Measurements from ENCODE around the gene HOXD8.
A peak's percentile ranks its signal among the peaks of the same experiment; 100 is the strongest.

Gene HOXD8

DNA sequence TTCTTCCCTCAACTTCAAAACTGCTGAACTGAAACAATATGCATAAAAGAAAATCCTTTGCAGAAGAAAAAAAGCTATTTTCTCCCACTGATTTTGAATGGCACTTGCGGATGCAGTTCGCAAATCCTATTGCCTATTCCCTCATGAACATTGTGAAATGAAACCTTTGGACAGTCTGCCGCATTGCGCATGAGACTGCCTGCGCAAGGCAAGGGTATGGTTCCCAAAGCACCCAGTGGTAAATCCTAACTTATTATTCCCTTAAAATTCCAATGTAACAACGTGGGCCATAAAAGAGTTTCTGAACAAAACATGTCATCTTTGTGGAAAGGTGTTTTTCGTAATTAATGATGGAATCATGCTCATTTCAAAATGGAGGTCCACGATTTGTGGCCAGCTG, 8.4 kb downstream of the HOXD8 start:
- TF ChIP-seq, protein P1, sequence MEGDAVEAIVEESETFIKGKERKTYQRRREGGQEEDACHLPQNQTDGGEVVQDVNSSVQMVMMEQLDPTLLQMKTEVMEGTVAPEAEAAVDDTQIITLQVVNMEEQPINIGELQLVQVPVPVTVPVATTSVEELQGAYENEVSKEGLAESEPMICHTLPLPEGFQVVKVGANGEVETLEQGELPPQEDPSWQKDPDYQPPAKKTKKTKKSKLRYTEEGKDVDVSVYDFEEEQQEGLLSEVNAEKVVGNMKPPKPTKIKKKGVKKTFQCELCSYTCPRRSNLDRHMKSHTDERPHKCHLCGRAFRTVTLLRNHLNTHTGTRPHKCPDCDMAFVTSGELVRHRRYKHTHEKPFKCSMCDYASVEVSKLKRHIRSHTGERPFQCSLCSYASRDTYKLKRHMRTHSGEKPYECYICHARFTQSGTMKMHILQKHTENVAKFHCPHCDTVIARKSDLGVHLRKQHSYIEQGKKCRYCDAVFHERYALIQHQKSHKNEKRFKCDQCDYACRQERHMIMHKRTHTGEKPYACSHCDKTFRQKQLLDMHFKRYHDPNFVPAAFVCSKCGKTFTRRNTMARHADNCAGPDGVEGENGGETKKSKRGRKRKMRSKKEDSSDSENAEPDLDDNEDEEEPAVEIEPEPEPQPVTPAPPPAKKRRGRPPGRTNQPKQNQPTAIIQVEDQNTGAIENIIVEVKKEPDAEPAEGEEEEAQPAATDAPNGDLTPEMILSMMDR (IDR thresholded peaks at IDR 0.05; ENCODE audit: extremely low read depth, insufficient read depth, missing control alignments) = no peak
- in situ Hi-C loops (cut with MboI; ENCODE audit: low pct_unique_long_range_greater_than_20kb, low sequenced_read_pairs, unreplicated experiment) = loop anchor here (5.0 kb wide), 1 partner anchor 499 kb away; no protein-coding TSS in a partner anchor
- DNase-seq (ENCODE audit: low spot score) = no peak

DNA sequence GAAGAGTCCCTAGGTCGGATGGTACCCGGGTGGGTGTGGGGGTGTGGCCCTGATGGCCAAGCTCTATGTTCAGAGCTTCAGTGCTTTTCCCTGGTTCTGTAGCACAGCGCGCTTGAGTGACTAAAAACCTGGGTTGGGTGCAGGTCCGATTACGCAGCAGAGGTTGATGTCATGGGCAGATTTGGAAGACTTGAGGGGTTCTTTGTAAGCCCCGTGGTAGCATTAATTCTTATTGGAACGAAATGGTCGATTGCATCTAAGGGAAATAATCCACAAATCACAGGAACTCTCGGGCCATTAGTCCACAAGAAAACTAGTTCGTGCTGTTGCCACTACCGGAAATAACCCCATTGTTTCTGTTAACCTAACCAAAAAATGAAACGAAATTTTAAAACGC, 9.0 kb downstream of the HOXD8 start:
- TF ChIP-seq, protein P1 (IDR thresholded peaks at IDR 0.05; ENCODE audit: extremely low read depth, insufficient read depth, missing control alignments) = no peak
- in situ Hi-C loops (cut with MboI; ENCODE audit: low pct_unique_long_range_greater_than_20kb, low sequenced_read_pairs, unreplicated experiment) = loop anchor here (5.0 kb wide), 1 partner anchor 499 kb away; no protein-coding TSS in a partner anchor
- DNase-seq (ENCODE audit: low spot score) = no peak

DNA sequence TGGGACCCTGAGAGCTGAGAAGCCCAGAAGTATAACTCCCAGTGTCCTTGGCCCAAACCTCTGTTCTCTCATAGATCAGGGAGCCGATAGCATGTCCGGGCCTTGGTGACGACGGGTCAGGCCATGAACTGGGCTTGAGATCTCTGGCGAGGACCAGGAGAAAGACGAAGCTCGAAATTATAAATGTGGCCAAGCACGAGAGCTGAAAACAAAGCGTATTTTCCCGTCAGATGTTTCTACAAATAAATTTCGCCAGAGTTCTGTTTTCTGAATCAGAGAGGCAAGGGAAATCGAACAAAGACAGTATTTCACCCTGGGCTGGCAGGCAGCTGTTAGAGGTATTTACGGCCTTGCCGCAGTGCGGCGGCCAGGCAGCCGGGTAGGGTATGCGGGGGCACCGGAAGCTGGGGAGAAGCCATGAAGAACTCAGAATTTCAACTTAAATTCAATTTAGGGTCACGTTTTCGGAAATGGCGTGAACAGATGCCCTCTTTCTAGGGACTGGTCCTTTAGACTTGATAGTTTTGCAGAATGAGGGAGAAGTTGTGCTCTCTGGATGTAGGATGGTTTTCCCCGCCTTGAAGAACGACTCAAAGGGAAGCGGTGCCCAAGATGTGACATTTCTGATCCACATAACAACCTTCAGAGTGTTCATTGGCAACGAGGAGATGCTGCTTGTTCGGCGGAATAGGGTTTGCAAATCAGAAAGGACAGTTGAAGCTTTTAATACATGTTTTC, 9.6 kb downstream of the HOXD8 start:
- no peak for DNase-seq (ENCODE audit: low spot score)
- in situ Hi-C loops (cut with MboI; ENCODE audit: low pct_unique_long_range_greater_than_20kb, low sequenced_read_pairs, unreplicated experiment) = loop anchor here (5.0 kb wide), 1 partner anchor 498 kb away; no protein-coding TSS in a partner anchor
- TF ChIP-seq, protein P1 (IDR thresholded peaks at IDR 0.05; ENCODE audit: extremely low read depth, insufficient read depth, missing control alignments) = no peak

DNA sequence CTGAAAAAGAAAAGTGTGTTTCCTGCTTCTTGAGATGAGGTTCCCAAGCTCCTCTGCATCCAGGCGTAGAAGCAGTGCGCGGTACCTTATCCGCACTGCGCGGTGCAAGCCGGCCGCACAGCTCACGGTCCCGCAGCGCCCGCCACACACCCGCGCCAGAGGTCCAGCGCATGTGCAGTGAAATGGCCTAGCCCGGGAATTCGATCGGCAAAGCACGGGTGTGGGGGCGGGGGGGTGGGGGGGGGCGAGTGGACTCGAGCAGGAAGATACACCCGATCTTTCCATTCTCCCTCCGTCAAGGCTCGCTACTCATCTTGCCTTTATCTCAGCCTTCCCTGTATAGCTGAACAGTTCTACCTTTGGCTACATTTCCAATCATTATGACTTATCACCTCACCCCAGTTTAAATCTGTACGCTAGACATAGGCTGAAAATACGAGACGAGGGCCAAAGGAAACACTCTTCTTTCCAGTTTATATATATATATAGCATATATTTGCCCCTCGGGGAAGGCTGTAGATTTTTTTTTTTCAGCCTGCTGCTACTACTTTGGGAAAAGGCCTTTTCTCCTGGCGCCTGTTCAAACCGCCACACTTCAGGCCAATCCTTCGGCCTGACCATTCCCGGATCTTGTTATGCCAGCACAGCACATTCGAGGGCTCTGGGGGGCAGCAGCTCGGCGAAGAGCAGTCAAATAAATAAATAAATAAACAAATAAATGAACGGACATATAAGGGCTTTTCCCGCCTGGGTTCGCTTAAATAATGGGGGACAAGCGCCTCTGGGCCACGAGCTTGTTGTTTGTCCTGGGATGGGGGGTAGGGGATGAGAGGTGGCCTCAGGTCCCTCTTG, 10.4 kb downstream of the HOXD8 start:
- no peak for DNase-seq (ENCODE audit: low spot score)
- in situ Hi-C loops (cut with MboI; ENCODE audit: low pct_unique_long_range_greater_than_20kb, low sequenced_read_pairs, unreplicated experiment) = loop anchor here (5.0 to 10.0 kb wide), 2 partner anchors 315 to 497 kb away; no protein-coding TSS in a partner anchor
- TF ChIP-seq, protein P1 (IDR thresholded peaks at IDR 0.05; ENCODE audit: extremely low read depth, insufficient read depth, missing control alignments) = no peak

DNA sequence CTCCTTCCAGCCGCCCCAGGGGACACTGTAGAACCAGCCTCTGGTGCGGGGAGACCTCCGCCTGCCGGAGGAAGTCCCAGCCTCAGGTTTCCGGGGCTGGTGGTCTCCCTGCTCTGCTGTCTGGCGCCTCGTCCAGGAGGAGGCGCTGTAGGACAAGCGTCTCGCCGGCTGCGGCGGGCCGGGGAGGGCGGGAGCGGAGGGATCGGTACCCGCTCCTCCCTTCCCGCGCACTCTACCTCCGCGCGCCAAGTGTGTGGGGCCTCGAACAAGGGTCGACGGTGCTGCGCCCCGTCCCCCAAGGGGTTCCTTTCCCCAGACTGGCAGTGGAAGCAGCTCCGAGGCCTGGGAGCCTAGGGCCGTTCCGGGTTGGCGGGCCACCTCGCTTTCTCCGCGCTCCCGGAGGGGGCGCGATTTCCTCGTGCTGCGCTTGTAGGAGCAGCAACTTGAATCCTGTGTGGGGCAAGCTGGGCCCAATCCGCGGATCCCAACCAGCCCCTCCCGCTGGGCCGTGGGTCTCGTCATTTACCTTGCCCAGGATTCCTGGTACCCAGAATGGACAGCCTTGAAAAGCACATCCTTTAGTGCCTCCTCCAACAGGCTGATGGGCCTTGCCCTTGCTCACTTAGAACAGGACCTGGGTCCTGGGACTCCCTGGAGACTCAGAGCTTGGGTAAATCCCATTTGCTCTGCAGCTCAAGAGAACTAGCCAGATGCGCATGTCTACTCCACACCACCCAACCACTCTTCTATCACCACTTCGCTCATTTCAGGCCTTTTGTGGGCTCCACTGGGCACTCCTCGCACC, 11.2 kb downstream of the HOXD8 start:
- peak; percentile 95 for DNase-seq (ENCODE audit: low spot score)
- TF ChIP-seq, protein P1 (IDR thresholded peaks at IDR 0.05; ENCODE audit: extremely low read depth, insufficient read depth, missing control alignments) = peak; percentile 99
- in situ Hi-C loops (cut with MboI; ENCODE audit: low pct_unique_long_range_greater_than_20kb, low sequenced_read_pairs, unreplicated experiment) = loop anchor here (10.0 kb wide), 1 partner anchor 314 kb away; no protein-coding TSS in a partner anchor

DNA sequence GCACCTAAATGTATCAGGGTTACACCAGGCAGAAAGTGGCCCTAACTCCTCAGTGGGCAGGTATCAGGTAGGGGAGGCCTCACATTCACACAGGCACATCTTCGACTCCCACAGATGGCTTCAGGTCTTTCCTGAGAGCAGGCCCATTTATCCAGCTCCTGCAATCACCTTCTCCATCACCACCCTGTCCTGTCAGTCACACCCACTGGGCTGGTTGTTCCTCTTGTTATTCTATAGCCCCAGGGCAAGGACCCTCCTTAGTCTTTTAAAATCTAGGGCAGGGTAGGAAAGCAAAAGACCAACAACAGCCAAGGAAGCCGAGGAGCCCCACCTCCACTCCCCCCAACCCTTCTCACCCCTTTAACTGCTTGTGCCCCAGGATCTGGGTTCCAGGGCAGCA, 12.8 kb downstream of the HOXD8 start:
- DNase-seq (ENCODE audit: low spot score) = no peak
- in situ Hi-C loops (cut with MboI; ENCODE audit: low pct_unique_long_range_greater_than_20kb, low sequenced_read_pairs, unreplicated experiment) = loop anchor here (10.0 kb wide), 1 partner anchor 313 kb away; no protein-coding TSS in a partner anchor
- TF ChIP-seq, protein P1 (IDR thresholded peaks at IDR 0.05; ENCODE audit: extremely low read depth, insufficient read depth, missing control alignments) = no peak
